GM12891 (cell line): ENCODE measurements around the gene MTMR12.

Source experiments
- POLR2A ChIP-seq: IDR thresholded peaks from 2 replicates; pipeline ENCODE4 v1.6.1; 2011; ENCODE audit warnings: low read depth, low read length, control low read depth
- SPI1 ChIP-seq: IDR thresholded peaks from 2 replicates; pipeline ENCODE4 v1.6.1; 2011; ENCODE audit warnings: low read depth, low read length, control low read depth

GRCh38 chr5:32298059-32298415 lies 14.7 kb downstream of the MTMR12 start:
- TF ChIP-seq POLR2A (no peak), SPI1 (peak; percentile 13; the same call in 1 of the 2 replicates)
